Coronary artery (tissue), 2 donors: ENCODE measurements around the gene URGCP.

Source experiments
- DNase-seq: peaks from one replicate; pipeline ENCODE4 v3.0.0-alpha.2; 2017; ENCODE audit warnings: low spot score
- H3K27ac ChIP-seq, 2 donors: fragments of 200-600 bp; sonication (generic); one replicate each; pipeline ENCODE4 v1.5.1; 2016 to 2019
- H3K4me3 ChIP-seq: fragments of 200-600 bp; sonication (generic); 2 replicates; pipeline ENCODE4 v1.5.1; 2016; ENCODE audit warnings: mild to moderate bottlenecking, moderate library complexity
- CTCF ChIP-seq: fragments of 200-600 bp; sonication (generic); IDR thresholded peaks from one replicate; pipeline ENCODE4 v1.5.1; 2019; ENCODE audit warnings: antibody characterized with exemption

URGCP gene

GRCh38 chr7:43895847-43896415, 10.5 kb downstream of the URGCP start:
- DNase-seq = no peak
- H3K27ac ChIP-seq = no peak overlapping the region
- TF ChIP-seq CTCF = no peak
- no peak overlapping the region for H3K4me3 ChIP-seq

GRCh38 chr7:43891069-43891955, 15.1 kb downstream of the URGCP start:
- TF ChIP-seq CTCF = no peak
- Histone ChIP-seq H3K27ac (no peak overlapping the region), H3K4me3 (no peak overlapping the region)
- DNase-seq = no peak

DNA sequence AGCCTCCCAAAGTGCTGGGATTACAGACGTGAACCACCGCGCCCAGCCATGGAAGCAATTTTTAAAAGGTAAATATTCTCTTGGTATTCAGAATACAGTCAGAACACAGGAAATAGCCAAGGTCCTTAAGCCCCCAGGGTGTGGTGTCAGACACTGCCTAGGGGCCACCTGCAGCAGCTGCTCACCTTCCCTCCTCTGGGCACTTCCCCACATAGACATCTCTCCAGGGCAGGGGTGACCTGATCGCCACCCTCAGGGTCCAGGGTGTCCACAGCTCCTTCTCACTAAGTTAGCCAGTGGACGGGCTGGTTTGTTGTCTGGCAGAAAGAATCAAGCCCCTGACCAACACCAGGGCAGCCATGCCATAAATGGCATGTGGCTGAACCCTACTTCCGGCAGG, 15.9 kb downstream of the URGCP start:
- no peak for DNase-seq
- Histone ChIP-seq H3K27ac (no peak overlapping the region), H3K4me3 (no peak overlapping the region)
- TF ChIP-seq CTCF = no peak

- Histone ChIP-seq H3K27ac (no peak overlapping the region), H3K4me3 (no peak overlapping the region)
- TF ChIP-seq CTCF = no peak
- DNase-seq = no peak
Measured at GRCh38 chr7:43888993-43889945, 17.1 kb downstream of the URGCP start.

DNA sequence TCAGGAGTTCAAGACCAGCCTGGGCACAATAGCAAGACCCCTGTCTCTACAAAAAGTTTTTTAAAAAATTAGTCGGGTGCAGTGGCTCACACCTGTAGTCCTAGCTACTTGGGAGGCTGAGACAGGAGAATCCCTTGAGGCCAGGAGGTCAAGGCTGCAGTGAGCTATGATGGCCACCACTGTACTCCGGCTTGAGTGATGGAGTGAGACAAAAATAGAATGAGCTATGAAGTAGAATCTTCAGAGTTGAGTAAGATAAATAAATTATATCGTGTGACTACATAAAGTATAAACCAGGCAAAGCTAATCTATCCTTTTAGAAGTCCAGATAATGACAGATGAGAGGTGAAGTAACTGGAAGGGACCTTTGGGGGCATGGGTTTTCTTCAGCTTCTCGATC, 21.8 kb downstream of the URGCP start:
- Histone ChIP-seq H3K4me3 (no peak overlapping the region), H3K27ac (no peak overlapping the region)
- TF ChIP-seq CTCF = no peak
- DNase-seq = no peak

- no peak for TF ChIP-seq CTCF
- no peak for DNase-seq
- Histone ChIP-seq H3K4me3 (no peak overlapping the region), H3K27ac (no peak overlapping the region)
Measured at GRCh38 chr7:43884209-43884608, 22.2 kb downstream of the URGCP start.
